ENCODE data around the gene HOOK2. TPM values are rescaled to one million over a fixed set of nuclear protein-coding genes. Genes with fewer than 3 reads are reported as not detected.

Gene HOOK2
- total and polyA plus RNA-seq, 2 of the 8 experiments (the other 6 are each of a cell fraction or from before 2014, with no cell fraction given): 23.8 to 63.2 TPM

DNA sequence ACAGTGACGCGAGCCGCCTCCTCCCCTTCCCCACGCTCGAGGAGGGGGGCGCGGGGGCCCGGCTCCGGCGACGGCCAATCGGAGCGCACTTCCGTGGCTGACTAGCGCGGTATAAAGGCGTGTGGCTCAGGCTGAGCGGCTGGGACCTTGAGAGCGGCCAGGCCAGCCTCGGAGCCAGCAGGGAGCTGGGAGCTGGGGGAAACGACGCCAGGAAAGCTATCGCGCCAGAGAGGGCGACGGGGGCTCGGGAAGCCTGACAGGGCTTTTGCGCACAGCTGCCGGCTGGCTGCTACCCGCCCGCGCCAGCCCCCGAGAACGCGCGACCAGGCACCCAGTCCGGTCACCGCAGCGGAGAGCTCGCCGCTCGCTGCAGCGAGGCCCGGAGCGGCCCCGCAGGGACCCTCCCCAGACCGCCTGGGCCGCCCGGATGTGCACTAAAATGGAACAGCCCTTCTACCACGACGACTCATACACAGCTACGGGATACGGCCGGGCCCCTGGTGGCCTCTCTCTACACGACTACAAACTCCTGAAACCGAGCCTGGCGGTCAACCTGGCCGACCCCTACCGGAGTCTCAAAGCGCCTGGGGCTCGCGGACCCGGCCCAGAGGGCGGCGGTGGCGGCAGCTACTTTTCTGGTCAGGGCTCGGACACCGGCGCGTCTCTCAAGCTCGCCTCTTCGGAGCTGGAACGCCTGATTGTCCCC lies 16.1 kb upstream of the HOOK2 start, which contains the start of gene JUNB:
TSS of gene JUNB (plus strand) at position 142 of the 706 bp plus-strand sequence. CDS start at position 428, 286 bp downstream.
- Histone ChIP-seq H3K4me1 (replicated peaks in 1 of 4; ENCODE audit: control insufficient read depth in 3 of 4, insufficient read depth in 4 of 4, low read length in 3 of 4) (peaks cover 9 to 39% (median 25%) of the 10 kb centered on the region in 4 experiments), H3K23me2 (ENCODE audit: low read depth, low read length) (peaks cover 29% of the 10 kb centered on the region), H3K18ac (ENCODE audit: extremely low read depth, low read length) (peak within 1 kb of the TSS; percentile 95), H3K4ac (replicated peaks; ENCODE audit: insufficient read length, low read depth, low read length) (no peak within 1 kb of the TSS), H2BK20ac (ENCODE audit: low read length) (no peak within 1 kb of the TSS), H3K56ac (replicated peaks; ENCODE audit: insufficient read length, low read depth, low read length) (no peak within 1 kb of the TSS), H4K91ac (replicated peaks; ENCODE audit: insufficient read length, low read length) (no peak within 1 kb of the TSS), H2AK5ac (ENCODE audit: low read depth, low read length) (no peak within 1 kb of the TSS; the same call in 1 of the 2 replicates), H4K20me1 (replicated peaks in 1 of 2; ENCODE audit: control insufficient read depth in 1 of 2, insufficient read depth in 2 of 2, low read length in 2 of 2) (no peaks in the 10 kb centered on the region), H3K4me2 (ENCODE audit: insufficient read depth in 1 of 2, low read depth in 2 of 2, low read length in 2 of 2) (peak within 1 kb of the TSS; percentile 74 to 97), H3K9me3 (ENCODE audit: insufficient read depth in 2 of 2, low read depth in 1 of 2, low read length in 1 of 2) (no peaks in the 10 kb centered on the region), H3K27ac (ENCODE audit: low read depth, low read length) (no peak within 1 kb of the TSS), H3K79me1 (ENCODE audit: low read depth, low read length) (no peaks in the 10 kb centered on the region), H2BK12ac (ENCODE audit: low read depth, low read length) (no peak within 1 kb of the TSS), H2BK120ac (replicated peaks; ENCODE audit: low read depth, low read length) (no peak within 1 kb of the TSS), H2BK5ac (ENCODE audit: low read depth, low read length) (no peak within 1 kb of the TSS), H3K27me3 (replicated peaks in 1 of 4; ENCODE audit: control insufficient read depth in 3 of 4, extremely low read depth in 1 of 4, insufficient read depth in 3 of 4, low read length in 3 of 4) (peaks cover 0 to 18% (median 13%) of the 10 kb centered on the region in 4 experiments; a peak in 5 of 7 replicates), H3K79me2 (ENCODE audit: control insufficient read depth in 1 of 2, insufficient read depth in 2 of 2, low read length in 2 of 2) (no peaks in the 10 kb centered on the region), H3K23ac (ENCODE audit: insufficient read length) (no peak within 1 kb of the TSS), H3K9ac (replicated peaks in 1 of 4; ENCODE audit: extremely low read depth in 1 of 4, low read depth in 3 of 4, low read length in 3 of 4) (peak within 1 kb of the TSS in 3 of 4 experiments; percentile 46 to 63 (median 61); a peak in 6 of 7 replicates), H4K8ac (ENCODE audit: extremely low read depth, insufficient read depth, low read length) (peak within 1 kb of the TSS; percentile 81), H2BK15ac (ENCODE audit: low read length) (no peak within 1 kb of the TSS), H4K5ac (ENCODE audit: insufficient read length, low read depth, low read length) (no peak within 1 kb of the TSS), H3K14ac (ENCODE audit: insufficient read length) (no peak within 1 kb of the TSS), H3K36me3 (ENCODE audit: control insufficient read depth in 2 of 4, insufficient read depth in 4 of 4, low read length in 3 of 4) (no peaks in the 10 kb centered on the region), H2AFZ (ENCODE audit: low read length) (no peak within 1 kb of the TSS), H3K4me3 (ENCODE audit: extremely low read depth in 1 of 4, insufficient read depth in 2 of 4, low read depth in 3 of 4, low read length in 4 of 4) (peak within 1 kb of the TSS; percentile 46 to 71 (median 54))
- ChIA-PET POLR2A (ENCODE audit: partially characterized antibody) (interaction anchor here (0.7 to 15.2 kb wide), 18 partner anchors 9 to 95 kb away, joined by 3 to 317 read pairs (median 6); partner anchors contain the start of genes DNASE2, GET3, HOOK2 and PRDX2), CTCF (ENCODE audit: partially characterized antibody) (interaction anchor here (0.9 to 17.9 kb wide), 9 partner anchors 11 to 122 kb away, joined by 3 to 288 read pairs (median 4); partner anchors contain the start of genes RNASEH2A and THSD8)
- no peak for FAIRE-seq
- peak in 1 of 2 experiments; percentile 88 for DNase-seq (ENCODE audit: low read depth in 1 of 2, low spot score in 2 of 2)
- WGBS, 2 experiments (ENCODE audit: extremely low coverage in 1 of 2, insufficient coverage in 1 of 2, insufficient read length in 1 of 2, insufficient replicate concordance in 2 of 2, low coverage in 1 of 2, low lambda C conversion rate in 2 of 2, missing lambda C conversion rate in 1 of 2): 3% methylated on average over 60 of the region's 73 CpGs; no CpG with 5 or more reads in 1 of the 2 experiments
- peak; percentile 58; the same call in 1 of the 2 replicates for TF ChIP-seq GABPA (IDR thresholded peaks at IDR 0.05; ENCODE audit: borderline replicate concordance, insufficient read depth, low read length)
- peak; percentile 92 for TF ChIP-seq TAF7 (optimal IDR thresholded peaks at IDR 0.05; ENCODE audit: borderline replicate concordance, low read depth, low read length)
- TF ChIP-seq YY1 (IDR thresholded peaks at IDR 0.05; ENCODE audit: low read depth, low read length): no peak
- no peak for TF ChIP-seq NRF1 (IDR thresholded peaks at IDR 0.05; ENCODE audit: low read depth, low read length)
- TF ChIP-seq JUN (IDR thresholded peaks at IDR 0.05; ENCODE audit: low read depth, low read length): no peak
- peak; percentile 64 for TF ChIP-seq PHF8 (conservative IDR thresholded peaks at IDR 0.05; ENCODE audit: low read depth, low read length)
- no peak for TF ChIP-seq SP4 (IDR thresholded peaks at IDR 0.05; ENCODE audit: low read length)
- 0 out of 2 replicates have a peak, but pooled peaks have one; percentile 62 for TF ChIP-seq GTF2F1 (IDR thresholded peaks at IDR 0.05; ENCODE audit: borderline replicate concordance, low read depth, low read length)
- TF ChIP-seq, protein P1, sequence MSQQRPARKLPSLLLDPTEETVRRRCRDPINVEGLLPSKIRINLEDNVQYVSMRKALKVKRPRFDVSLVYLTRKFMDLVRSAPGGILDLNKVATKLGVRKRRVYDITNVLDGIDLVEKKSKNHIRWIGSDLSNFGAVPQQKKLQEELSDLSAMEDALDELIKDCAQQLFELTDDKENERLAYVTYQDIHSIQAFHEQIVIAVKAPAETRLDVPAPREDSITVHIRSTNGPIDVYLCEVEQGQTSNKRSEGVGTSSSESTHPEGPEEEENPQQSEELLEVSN (IDR thresholded peaks at IDR 0.05): peak; percentile 38
- no peak for TF ChIP-seq SIX5 (IDR thresholded peaks at IDR 0.05; ENCODE audit: low read depth, low read length)
- TF ChIP-seq TBP (IDR thresholded peaks at IDR 0.05; ENCODE audit: low read depth, low read length): peak; percentile 94
- TF ChIP-seq SUZ12 (IDR thresholded peaks at IDR 0.05; ENCODE audit: low read length): no peak
